ENCODE results near the gene PIGS. TPM values are rescaled to one million over a fixed set of nuclear protein-coding genes. Genes with fewer than 3 reads are reported as not detected.

The PIGS gene
- total RNA-seq, 2 experiments from 2014 or later = 73.8 to 76.4 TPM

GRCh38 chr17:28616281-28616680 is 45.0 kb upstream of the PIGS start:
- no peaks in the 10 kb centered on the region for H3K27me3 Mint-ChIP-seq
- no peak for TF ChIP-seq CTCF (IDR thresholded peaks at IDR 0.05)
- Histone ChIP-seq H3K27me3 (ENCODE audit: control insufficient read depth in 1 of 2, insufficient read depth in 2 of 2, low read length in 2 of 2) (no peaks in the 10 kb centered on the region), H3K27ac (ENCODE audit: low read depth in 1 of 2, low read length in 2 of 2) (no peak overlapping the region), H3K9me3 (ENCODE audit: control insufficient read depth in 1 of 2, insufficient read depth in 1 of 2, low read length in 2 of 2) (no peaks in the 10 kb centered on the region), H3K36me3 (ENCODE audit: insufficient read depth, low read length) (peaks cover 73% of the 10 kb centered on the region), H3K4me3 (ENCODE audit: low read length) (no peak overlapping the region), H3K4me1 (ENCODE audit: insufficient read depth, low read length) (no peaks in the 10 kb centered on the region)
- DNase-seq = no peak
- H3K27ac Mint-ChIP-seq = no peak overlapping the region
- no peak overlapping the region for H3K4me3 Mint-ChIP-seq
- peaks cover 5% of the 10 kb centered on the region for H3K4me1 Mint-ChIP-seq (ENCODE audit: low read depth)
- no peak for ATAC-seq (ENCODE audit: poor library complexity)
- no peaks in the 10 kb centered on the region for H3K9me3 Mint-ChIP-seq
- ChIA-PET POLR2A (interaction anchor here (1.1 kb wide), 1 partner anchor 28 kb away, joined by 4 read pairs; no protein-coding TSS in a partner anchor), CTCF (interaction anchor here (1.5 kb wide), 1 partner anchor 44 kb away, joined by 3 read pairs; no protein-coding TSS in a partner anchor)
- intact Hi-C loops (cut with DNase I, micrococcal nuclease) = no loop called here
- peaks cover 78% of the 10 kb centered on the region for H3K36me3 Mint-ChIP-seq (ENCODE audit: low read depth)

GRCh38 chr17:28615260-28615940 is 44.1 kb upstream of the PIGS start:
- POLR2A ChIA-PET = interaction anchor here (1.0 to 1.3 kb wide), 2 partner anchors 9 to 44 kb away, joined by 3 to 4 read pairs; partner anchors contain the start of gene PIGS
- CTCF ChIA-PET = no interaction called here
- no peak overlapping the region for H3K27ac ChIP-seq (ENCODE audit: low read depth in 1 of 2, low read length in 2 of 2)
- no peak for TF ChIP-seq CTCF (IDR thresholded peaks at IDR 0.05)
- H3K4me3 ChIP-seq (ENCODE audit: low read length) = no peak overlapping the region
- no peaks in the 10 kb centered on the region for H3K4me1 ChIP-seq (ENCODE audit: insufficient read depth, low read length)
- Mint-ChIP-seq H3K4me3 (no peak overlapping the region), H3K27ac (no peak overlapping the region), H3K36me3 (ENCODE audit: low read depth) (peaks cover 73% of the 10 kb centered on the region), H3K4me1 (ENCODE audit: low read depth) (peaks cover 5% of the 10 kb centered on the region), H3K9me3 (no peaks in the 10 kb centered on the region), H3K27me3 (no peaks in the 10 kb centered on the region)
- peaks cover 69% of the 10 kb centered on the region for H3K36me3 ChIP-seq (ENCODE audit: insufficient read depth, low read length)
- intact Hi-C loops (cut with DNase I, micrococcal nuclease) = no loop called here
- DNase-seq (no peak), ATAC-seq (ENCODE audit: poor library complexity) (no peak)
- no peaks in the 10 kb centered on the region for H3K27me3 ChIP-seq (ENCODE audit: control insufficient read depth in 1 of 2, insufficient read depth in 2 of 2, low read length in 2 of 2)
- H3K9me3 ChIP-seq (ENCODE audit: control insufficient read depth in 1 of 2, insufficient read depth in 1 of 2, low read length in 2 of 2) = no peaks in the 10 kb centered on the region

- TF ChIP-seq CTCF (IDR thresholded peaks at IDR 0.05) = no peak
- H3K4me3 ChIP-seq (ENCODE audit: low read length) = no peak within 1 kb of the TSS
- no peaks in the 10 kb centered on the region for H3K9me3 Mint-ChIP-seq
- H3K4me1 Mint-ChIP-seq (ENCODE audit: low read depth) = peaks cover 5% of the 10 kb centered on the region
- no peak for DNase-seq
- no peak for ATAC-seq (ENCODE audit: poor library complexity)
- no peaks in the 10 kb centered on the region for H3K27me3 ChIP-seq (ENCODE audit: control insufficient read depth in 1 of 2, insufficient read depth in 2 of 2, low read length in 2 of 2)
- no peak within 1 kb of the TSS for H3K27ac ChIP-seq (ENCODE audit: low read depth in 1 of 2, low read length in 2 of 2)
- H3K4me3 Mint-ChIP-seq = no peak within 1 kb of the TSS
- CTCF ChIA-PET = interaction anchor here (1.0 to 1.9 kb wide), 5 partner anchors 17 to 120 kb away, joined by 3 to 9 read pairs (median 4); no protein-coding TSS in a partner anchor
- intact Hi-C loops (cut with DNase I, micrococcal nuclease) = loop anchor here (1.0 to 5.0 kb wide), 3 partner anchors 65 to 120 kb away; no protein-coding TSS in a partner anchor
- no peaks in the 10 kb centered on the region for H3K9me3 ChIP-seq (ENCODE audit: control insufficient read depth in 1 of 2, insufficient read depth in 1 of 2, low read length in 2 of 2)
- peaks cover 54% of the 10 kb centered on the region for H3K36me3 ChIP-seq (ENCODE audit: insufficient read depth, low read length)
- POLR2A ChIA-PET = no interaction called here
- no peaks in the 10 kb centered on the region for H3K4me1 ChIP-seq (ENCODE audit: insufficient read depth, low read length)
- H3K36me3 Mint-ChIP-seq (ENCODE audit: low read depth) = peaks cover 64% of the 10 kb centered on the region
- peak within 1 kb of the TSS; percentile 33 for H3K27ac Mint-ChIP-seq
- H3K27me3 Mint-ChIP-seq = no peaks in the 10 kb centered on the region
Measured at GRCh38 chr17:28613931-28614381, 42.6 kb upstream of the PIGS start, which contains the start of gene RSKR. Gene RSKR, minus strand, starts transcription at chr17:28614185. Its CDS starts 24 bp downstream, at chr17:28614161.
